ENCODE results near the gene CMA1. TPM values are rescaled to one million over a fixed set of nuclear protein-coding genes. Genes with fewer than 3 reads are reported as not detected.

The CMA1 gene
- total RNA-seq, 1 experiment from 2014 or later = not detected

GRCh38 chr14:24513009-24513408 is 4.9 kb upstream of the CMA1 start:
- Histone ChIP-seq H3K9ac (ENCODE audit: extremely low read depth, insufficient read length, low read length) (no peak overlapping the region), H3K9me3 (ENCODE audit: control insufficient read depth, low read depth, low read length) (no peaks in the 10 kb centered on the region), H4K5ac (ENCODE audit: insufficient read length, low read depth, low read length) (no peak overlapping the region), H3K23ac (ENCODE audit: insufficient read length, low read depth, low read length) (no peak overlapping the region), H3K79me2 (ENCODE audit: insufficient read depth, low read length) (no peaks in the 10 kb centered on the region), H3K27me3 (ENCODE audit: insufficient read depth, low read length) (no peaks in the 10 kb centered on the region), H3K18ac (ENCODE audit: insufficient read length, low read depth, low read length) (no peak overlapping the region), H3K23me2 (ENCODE audit: insufficient read length, low read depth, low read length, poor library complexity, severe bottlenecking) (no peaks in the 10 kb centered on the region), H2AFZ (ENCODE audit: low read length) (no peak overlapping the region), H3K4me2 (ENCODE audit: insufficient read depth, insufficient read length, low read length) (no peak overlapping the region), H4K20me1 (ENCODE audit: control insufficient read depth, insufficient read depth, insufficient read length) (no peaks in the 10 kb centered on the region), H2BK120ac (ENCODE audit: low read depth, low read length, poor library complexity, severe bottlenecking) (no peak overlapping the region), H2BK15ac (ENCODE audit: low read depth, low read length) (no peak overlapping the region), H3K4ac (ENCODE audit: low read depth, low read length) (no peak overlapping the region), H2BK20ac (ENCODE audit: low read depth, low read length, poor library complexity, severe bottlenecking) (no peak overlapping the region), H3K56ac (ENCODE audit: insufficient read length, low read depth, low read length) (no peak overlapping the region), H3K4me1 (ENCODE audit: insufficient read depth, low read length) (no peaks in the 10 kb centered on the region; the same call in 1 of the 2 replicates), H2AK5ac (ENCODE audit: insufficient read length, low read length) (no peak overlapping the region), H4K8ac (replicated peaks; ENCODE audit: insufficient read length, low read depth, low read length) (no peak overlapping the region), H3T11ph (ENCODE audit: low read length) (no peak overlapping the region), H3K27ac (ENCODE audit: insufficient read length, low read depth, low read length) (no peak overlapping the region), H3K14ac (ENCODE audit: insufficient read depth, low read length) (no peak overlapping the region), H2BK5ac (ENCODE audit: insufficient read length, low read length) (no peak overlapping the region), H3K79me1 (ENCODE audit: insufficient read depth, low read depth, low read length, poor library complexity, severe bottlenecking) (no peaks in the 10 kb centered on the region), H2BK12ac (ENCODE audit: insufficient read length, low read depth, low read length) (no peak overlapping the region), H4K91ac (ENCODE audit: insufficient read length, low read depth, low read length) (no peak overlapping the region)
- no CpG with 5 or more reads among the region's 2 CpGs for WGBS (ENCODE audit: extremely low coverage, insufficient read length, low lambda C conversion rate)
- Mint-ChIP-seq H3K9me3 (peaks cover 0 to 83% of the 10 kb centered on the region in 2 experiments; a peak in 3 of 5 replicates), H3K4me1 (no peaks in the 10 kb centered on the region), H3K36me3 (ENCODE audit: insufficient read depth in 1 of 3, low read depth in 3 of 3) (peaks cover 0 to 39% (median 0%) of the 10 kb centered on the region in 3 experiments; a peak in 2 of 7 replicates), H3K27me3 (ENCODE audit: low read depth) (no peaks in the 10 kb centered on the region; the same call in none of the 2 replicates), H3K4me3 (no peak overlapping the region), H3K27ac (no peak overlapping the region)
- TF ChIP-seq CTCF (conservative IDR thresholded peaks at IDR 0.05) = no peak
- no peak for DNase-seq

Measured in H9 (cell line).